Endodermal cell (in vitro differentiated cells): ENCODE data around the gene BDKRB1. TPM values are rescaled to one million over a fixed set of nuclear protein-coding genes. Genes with fewer than 3 reads are reported as not detected.

Experiments
- DNase-seq: peaks from one replicate; pipeline ENCODE4 v3.0.0-alpha.2; 2017
- H3K27ac ChIP-seq: 2 replicates; pipeline ENCODE4 v1.5.1; 2013; ENCODE audit warnings: mild to moderate bottlenecking, low read depth, low read length, moderate library complexity
- H3K27me3 ChIP-seq: 2 replicates; pipeline ENCODE4 v1.6.1; 2013; ENCODE audit warnings: mild to moderate bottlenecking, low read length, moderate library complexity; ENCODE audit not compliant: insufficient read depth, control insufficient read depth, poor library complexity, severe bottlenecking
- H3K36me3 ChIP-seq: 2 replicates; pipeline ENCODE4 v1.7.0; 2013; ENCODE audit warnings: mild to moderate bottlenecking, low read length, moderate library complexity; ENCODE audit not compliant: control insufficient read depth, insufficient read depth
- H3K4me1 ChIP-seq: one replicate; pipeline ENCODE4 v1.7.0; 2013; ENCODE audit warnings: low read length; ENCODE audit not compliant: control insufficient read depth, insufficient read depth
- H3K4me3 ChIP-seq: 2 replicates; pipeline ENCODE4 v1.5.1; 2013; ENCODE audit warnings: mild to moderate bottlenecking, low read length, moderate library complexity
- H3K9ac ChIP-seq: 2 replicates; pipeline ENCODE4 v1.6.1; 2013; ENCODE audit warnings: mild to moderate bottlenecking, low read length, moderate library complexity; ENCODE audit not compliant: poor library complexity, severe bottlenecking; ENCODE audit errors: extremely low read depth
- H3K9me3 ChIP-seq: 2 replicates; pipeline ENCODE4 v1.6.1; 2013; ENCODE audit warnings: mild to moderate bottlenecking, low read length, moderate library complexity; ENCODE audit not compliant: control insufficient read depth
- H3K27ac Mint-ChIP-seq: 2 replicates; pipeline ENCODE4 v1.8.0; 2020; ENCODE audit warnings: mixed read lengths
- H3K27me3 Mint-ChIP-seq: 2 replicates; pipeline ENCODE4 v1.8.0; 2021; ENCODE audit warnings: mild to moderate bottlenecking, mixed read lengths; ENCODE audit not compliant: insufficient read depth
- H3K36me3 Mint-ChIP-seq: 2 replicates; pipeline ENCODE4 v1.8.0; 2020; ENCODE audit warnings: low read depth, mixed read lengths
- H3K4me1 Mint-ChIP-seq: 2 replicates; pipeline ENCODE4 v1.8.0; 2020; ENCODE audit warnings: mixed read lengths
- H3K4me3 Mint-ChIP-seq: 2 replicates; pipeline ENCODE4 v1.8.0; 2020; ENCODE audit warnings: mild to moderate bottlenecking, moderate library complexity, mixed read lengths
- H3K9me3 Mint-ChIP-seq: 2 replicates; pipeline ENCODE4 v1.8.0; 2020; ENCODE audit warnings: mild to moderate bottlenecking, mixed read lengths
- WGBS, 2 experiments: methylation state at CpG; one replicate each; pipeline versions ENCODE4 v1.1.5 to v1.1.7; 2013; ENCODE audit warnings: missing lambda C conversion rate in 2 of 2, mixed read lengths in 1 of 2; ENCODE audit not compliant: insufficient coverage in 1 of 2, insufficient read length in 1 of 2; 5-methylcytosine and 5-hydroxymethylcytosine counted together
- total RNA-seq, 2 donors: library from RNA; stranded (reverse); fragmentation: NEBNext Ultra II Directional in 1 of 2; extraction: Animal tissue kit (Norgen Biotek cat#: 25700) in 1 of 2; gene quantifications; 2 replicates in 1 of 2; 3 replicates in 1 of 2; pipeline ENCODE4 v1.2.1, GENCODE V29; 2021
- TF ChIP-seq, protein P1 (sequence below): fragments of 200-600 bp; sonication (generic); conservative IDR thresholded peaks from 2 replicates; pipeline ENCODE4 v1.5.0; 2021; ENCODE audit warnings: antibody characterized with exemption, mild to moderate bottlenecking

The BDKRB1 gene
- total RNA-seq, 2 donors from 2014 or later, result 0.24 TPM; not detected in 1

GRCh38 chr14:96238676-96239265 is 17.2 kb upstream of the BDKRB1 start:
- 90 to 93% methylated on average over 5 to 7 of the region's 7 CpGs for WGBS, 2 experiments
- Histone ChIP-seq H3K4me1 (peaks cover 6% of the 10 kb centered on the region), H3K27me3 (no peaks in the 10 kb centered on the region), H3K4me3 (no peak overlapping the region), H3K9ac (no peak overlapping the region), H3K27ac (no peak overlapping the region), H3K9me3 (no peaks in the 10 kb centered on the region), H3K36me3 (peaks cover 15% of the 10 kb centered on the region)
- DNase-seq, result no peak
- peaks cover 7% of the 10 kb centered on the region for H3K9me3 Mint-ChIP-seq
- no peak overlapping the region for H3K4me3 Mint-ChIP-seq
- TF ChIP-seq, protein P1, sequence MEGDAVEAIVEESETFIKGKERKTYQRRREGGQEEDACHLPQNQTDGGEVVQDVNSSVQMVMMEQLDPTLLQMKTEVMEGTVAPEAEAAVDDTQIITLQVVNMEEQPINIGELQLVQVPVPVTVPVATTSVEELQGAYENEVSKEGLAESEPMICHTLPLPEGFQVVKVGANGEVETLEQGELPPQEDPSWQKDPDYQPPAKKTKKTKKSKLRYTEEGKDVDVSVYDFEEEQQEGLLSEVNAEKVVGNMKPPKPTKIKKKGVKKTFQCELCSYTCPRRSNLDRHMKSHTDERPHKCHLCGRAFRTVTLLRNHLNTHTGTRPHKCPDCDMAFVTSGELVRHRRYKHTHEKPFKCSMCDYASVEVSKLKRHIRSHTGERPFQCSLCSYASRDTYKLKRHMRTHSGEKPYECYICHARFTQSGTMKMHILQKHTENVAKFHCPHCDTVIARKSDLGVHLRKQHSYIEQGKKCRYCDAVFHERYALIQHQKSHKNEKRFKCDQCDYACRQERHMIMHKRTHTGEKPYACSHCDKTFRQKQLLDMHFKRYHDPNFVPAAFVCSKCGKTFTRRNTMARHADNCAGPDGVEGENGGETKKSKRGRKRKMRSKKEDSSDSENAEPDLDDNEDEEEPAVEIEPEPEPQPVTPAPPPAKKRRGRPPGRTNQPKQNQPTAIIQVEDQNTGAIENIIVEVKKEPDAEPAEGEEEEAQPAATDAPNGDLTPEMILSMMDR, result no peak
- peaks cover 22% of the 10 kb centered on the region for H3K4me1 Mint-ChIP-seq
- no peak overlapping the region for H3K27ac Mint-ChIP-seq
- peaks cover 34% of the 10 kb centered on the region for H3K36me3 Mint-ChIP-seq
- H3K27me3 Mint-ChIP-seq, result no peaks in the 10 kb centered on the region

DNA sequence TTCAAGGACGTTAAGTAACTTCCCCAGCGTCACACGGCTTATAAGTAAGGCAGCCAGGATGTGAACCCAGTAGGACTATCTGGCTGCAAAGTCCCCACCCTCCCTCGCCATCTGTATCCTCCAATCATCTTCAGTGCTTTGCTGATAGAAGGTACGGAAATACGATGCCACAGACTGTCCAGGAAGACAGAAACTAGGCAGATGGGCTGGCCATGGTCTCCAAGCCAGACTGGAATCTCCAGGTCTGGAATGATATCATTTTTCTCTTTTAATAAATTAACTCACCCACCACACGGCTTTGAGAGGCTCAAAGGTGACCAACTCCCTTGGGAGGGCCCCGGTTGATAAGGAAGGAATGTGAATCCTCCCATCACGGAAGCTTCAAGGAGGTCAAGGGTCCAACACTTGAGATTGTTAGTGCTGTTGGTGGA is 16.3 kb upstream of the BDKRB1 start:
- no peak overlapping the region for H3K4me3 Mint-ChIP-seq
- H3K9me3 ChIP-seq, result no peaks in the 10 kb centered on the region
- peaks cover 38% of the 10 kb centered on the region for H3K36me3 Mint-ChIP-seq
- H3K4me3 ChIP-seq, result no peak overlapping the region
- no peak overlapping the region for H3K9ac ChIP-seq
- H3K36me3 ChIP-seq, result peaks cover 15% of the 10 kb centered on the region
- H3K4me1 ChIP-seq, result peaks cover 6% of the 10 kb centered on the region
- peaks cover 7% of the 10 kb centered on the region for H3K9me3 Mint-ChIP-seq
- H3K27me3 ChIP-seq, result no peaks in the 10 kb centered on the region
- 80 to 86% methylated on average over 8 to 9 of the region's 9 CpGs for WGBS, 2 experiments
- no peak overlapping the region for H3K27ac Mint-ChIP-seq
- no peak for DNase-seq
- no peak overlapping the region for H3K27ac ChIP-seq
- H3K27me3 Mint-ChIP-seq, result no peaks in the 10 kb centered on the region
- TF ChIP-seq, protein P1, result no peak
- H3K4me1 Mint-ChIP-seq, result peaks cover 13% of the 10 kb centered on the region

DNA sequence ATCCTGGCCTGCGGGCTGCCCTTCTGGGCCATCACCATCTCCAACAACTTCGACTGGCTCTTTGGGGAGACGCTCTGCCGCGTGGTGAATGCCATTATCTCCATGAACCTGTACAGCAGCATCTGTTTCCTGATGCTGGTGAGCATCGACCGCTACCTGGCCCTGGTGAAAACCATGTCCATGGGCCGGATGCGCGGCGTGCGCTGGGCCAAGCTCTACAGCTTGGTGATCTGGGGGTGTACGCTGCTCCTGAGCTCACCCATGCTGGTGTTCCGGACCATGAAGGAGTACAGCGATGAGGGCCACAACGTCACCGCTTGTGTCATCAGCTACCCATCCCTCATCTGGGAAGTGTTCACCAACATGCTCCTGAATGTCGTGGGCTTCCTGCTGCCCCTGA is 15.4 kb upstream of the BDKRB1 start:
- Mint-ChIP-seq H3K36me3 (peaks cover 41% of the 10 kb centered on the region), H3K27ac (no peak overlapping the region), H3K9me3 (peaks cover 7% of the 10 kb centered on the region), H3K4me1 (peaks cover 7% of the 10 kb centered on the region), H3K27me3 (no peaks in the 10 kb centered on the region), H3K4me3 (no peak overlapping the region)
- no peaks in the 10 kb centered on the region for H3K27me3 ChIP-seq
- DNase-seq, result no peak
- H3K4me1 ChIP-seq, result peaks cover 6% of the 10 kb centered on the region
- H3K9me3 ChIP-seq, result no peaks in the 10 kb centered on the region
- peaks cover 15% of the 10 kb centered on the region for H3K36me3 ChIP-seq
- no peak overlapping the region for H3K27ac ChIP-seq
- TF ChIP-seq, protein P1, result no peak
- no peak overlapping the region for H3K4me3 ChIP-seq
- H3K9ac ChIP-seq, result no peak overlapping the region
- 97% methylated on average over 17 to 18 of the region's 18 CpGs for WGBS, 2 experiments
